ENCODE results near the gene KCND1. TPM values are rescaled to one million over a fixed set of nuclear protein-coding genes. Genes with fewer than 3 reads are reported as not detected.
"Not testable (repeated sequence)": the region's sequence is repeated elsewhere in the genome, so short reads cannot be mapped to it uniquely, and the experiment has no call there.

KCND1 gene
- total RNA-seq, 1 donor from 2014 or later = 0.30 TPM

- DNase-seq = no peak
- intact Hi-C loops (cut with micrococcal nuclease) = no loop called here
Observed at GRCh38 chrX:48981178-48981577, 9.5 kb upstream of the KCND1 start.

GRCh38 chrX:48980341-48980740 lies 8.7 kb upstream of the KCND1 start:
- H3K4me3 ChIP-seq; H3K9me3 ChIP-seq (replicated peaks); H3K27me3 ChIP-seq (ENCODE audit: low read depth); H3K27ac ChIP-seq (replicated peaks); intact Hi-C loops (cut with micrococcal nuclease); H3K4me1 ChIP-seq; DNase-seq: not testable (repeated sequence)
- H3K36me3 ChIP-seq = peaks cover 55% of the 10 kb centered on the region

More at GRCh38 chrX:48981178-48981577, 9.5 kb upstream of the KCND1 start:
- H3K27ac ChIP-seq (replicated peaks) = no peak overlapping the region
- no peak overlapping the region for H3K4me3 ChIP-seq
- no peaks in the 10 kb centered on the region for H3K4me1 ChIP-seq
- no peak for TF ChIP-seq CTCF (IDR thresholded peaks at IDR 0.05; ENCODE audit: borderline replicate concordance)
- H3K36me3 ChIP-seq = peaks cover 53% of the 10 kb centered on the region
- no peaks in the 10 kb centered on the region for H3K27me3 ChIP-seq (ENCODE audit: low read depth)
- no peaks in the 10 kb centered on the region for H3K9me3 ChIP-seq (replicated peaks)

GRCh38 chrX:48978226-48978625 lies 6.6 kb upstream of the KCND1 start:
- intact Hi-C loops (cut with micrococcal nuclease) = no loop called here
- no peak overlapping the region for H3K27ac ChIP-seq (replicated peaks)
- no peak for DNase-seq
- H3K9me3 ChIP-seq (replicated peaks) = no peaks in the 10 kb centered on the region
- no peak for TF ChIP-seq CTCF (IDR thresholded peaks at IDR 0.05; ENCODE audit: borderline replicate concordance)
- H3K36me3 ChIP-seq = peaks cover 45% of the 10 kb centered on the region
- no peaks in the 10 kb centered on the region for H3K4me1 ChIP-seq
- no peak overlapping the region for H3K4me3 ChIP-seq
- H3K27me3 ChIP-seq (ENCODE audit: low read depth) = no peaks in the 10 kb centered on the region

- no peak overlapping the region for H3K4me3 ChIP-seq
- no peak for DNase-seq
- no peak overlapping the region for H3K27ac ChIP-seq (replicated peaks)
- TF ChIP-seq CTCF (IDR thresholded peaks at IDR 0.05; ENCODE audit: borderline replicate concordance) = no peak
- no peaks in the 10 kb centered on the region for H3K9me3 ChIP-seq (replicated peaks)
- no peaks in the 10 kb centered on the region for H3K27me3 ChIP-seq (ENCODE audit: low read depth)
- intact Hi-C loops (cut with micrococcal nuclease) = no loop called here
- H3K4me1 ChIP-seq = peaks cover 11% of the 10 kb centered on the region
- peaks cover 24% of the 10 kb centered on the region for H3K36me3 ChIP-seq
Observed at GRCh38 chrX:48976086-48976485, 4.4 kb upstream of the KCND1 start.

- Histone ChIP-seq H3K9me3 (replicated peaks) (no peaks in the 10 kb centered on the region), H3K4me1 (peaks cover 11% of the 10 kb centered on the region), H3K36me3 (peaks cover 21% of the 10 kb centered on the region), H3K4me3 (no peak overlapping the region), H3K27me3 (ENCODE audit: low read depth) (no peaks in the 10 kb centered on the region), H3K27ac (replicated peaks) (no peak overlapping the region)
- TF ChIP-seq CTCF (IDR thresholded peaks at IDR 0.05; ENCODE audit: borderline replicate concordance) = no peak
- intact Hi-C loops (cut with micrococcal nuclease) = no loop called here
- no peak for DNase-seq
Observed at GRCh38 chrX:48975541-48975940, 3.9 kb upstream of the KCND1 start.

GRCh38 chrX:48975041-48975440 lies 3.4 kb upstream of the KCND1 start:
- H3K9me3 ChIP-seq (replicated peaks) = no peaks in the 10 kb centered on the region
- DNase-seq = no peak
- H3K27me3 ChIP-seq (ENCODE audit: low read depth) = no peaks in the 10 kb centered on the region
- H3K27ac ChIP-seq (replicated peaks) = no peak overlapping the region
- H3K36me3 ChIP-seq = peaks cover 21% of the 10 kb centered on the region
- no peak overlapping the region for H3K4me3 ChIP-seq
- H3K4me1 ChIP-seq = peaks cover 11% of the 10 kb centered on the region
- no peak for TF ChIP-seq CTCF (IDR thresholded peaks at IDR 0.05; ENCODE audit: borderline replicate concordance)
- intact Hi-C loops (cut with micrococcal nuclease) = no loop called here
